Stimulated activated CD8-positive, alpha-beta memory T cell treated with anti-CD3 and anti-CD28 coated beads, Interleukin-4, amount 100 ng/mL, for 4 hours (primary cell): ENCODE measurements around the gene AADAT.
"Not testable (repeated sequence)": the region's sequence is repeated elsewhere in the genome, so short reads cannot be mapped to it uniquely, and the experiment has no call there.

Experiments
- DNase-seq, 2 donors: peaks; one replicate each; pipeline ENCODE4 v3.0.0-alpha.2; 2020; ENCODE audit warnings: low read depth in 2 of 2, low spot score in 1 of 2

Gene AADAT

DNA sequence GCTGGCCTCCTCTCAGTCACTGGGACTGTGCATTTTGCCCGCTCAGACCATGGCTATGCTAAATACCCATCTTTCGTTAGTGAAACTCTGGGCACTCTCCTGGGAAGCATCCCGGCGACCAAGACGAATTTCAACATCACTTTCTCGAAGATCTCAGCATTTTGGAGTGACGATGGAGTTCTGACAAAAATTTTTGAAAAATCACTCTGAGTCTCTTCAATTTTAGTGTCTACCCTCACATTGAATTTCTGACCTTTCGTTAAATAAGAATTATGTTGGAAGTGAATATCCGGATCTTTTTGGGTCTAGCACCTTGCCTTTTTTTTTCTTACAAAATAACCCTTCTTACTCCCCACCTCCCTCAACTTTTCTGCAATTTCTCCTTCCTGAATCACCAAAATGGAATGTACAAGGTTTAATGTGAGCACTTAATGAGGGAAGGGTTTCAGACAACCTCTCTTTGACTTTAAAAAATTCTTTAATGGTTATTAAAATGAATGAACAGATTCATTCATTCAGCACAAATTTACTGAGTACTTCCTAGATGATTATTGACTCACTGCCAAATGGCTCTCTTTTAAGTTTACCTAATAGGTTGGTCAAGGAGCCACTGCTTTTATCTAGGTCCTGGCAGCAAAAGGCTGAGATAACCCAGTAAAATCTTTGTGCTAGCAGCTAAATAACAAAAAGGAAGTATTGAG, 746 bp upstream of the AADAT start:
- no peak for DNase-seq

DNA sequence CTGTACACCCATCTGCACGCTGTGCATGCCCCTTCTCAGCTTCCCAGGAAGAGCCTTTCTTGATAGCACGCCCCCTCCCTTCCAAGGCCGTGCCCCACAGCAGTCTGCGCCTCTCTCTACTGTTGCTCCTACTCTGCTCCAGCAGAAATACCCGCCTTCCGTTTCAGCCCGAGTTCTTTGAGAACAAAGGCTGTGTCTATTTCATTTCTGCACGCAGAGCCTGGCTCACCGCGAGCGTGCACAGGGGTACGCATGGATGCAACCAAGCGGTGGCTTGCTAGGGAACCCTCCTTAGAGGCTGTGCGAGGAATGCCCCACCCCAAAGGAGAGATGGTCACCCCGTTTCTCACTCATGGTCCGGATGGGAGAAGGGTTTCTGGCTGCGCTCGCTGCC, 485 bp downstream of the AADAT start:
- no peak for DNase-seq

DNA sequence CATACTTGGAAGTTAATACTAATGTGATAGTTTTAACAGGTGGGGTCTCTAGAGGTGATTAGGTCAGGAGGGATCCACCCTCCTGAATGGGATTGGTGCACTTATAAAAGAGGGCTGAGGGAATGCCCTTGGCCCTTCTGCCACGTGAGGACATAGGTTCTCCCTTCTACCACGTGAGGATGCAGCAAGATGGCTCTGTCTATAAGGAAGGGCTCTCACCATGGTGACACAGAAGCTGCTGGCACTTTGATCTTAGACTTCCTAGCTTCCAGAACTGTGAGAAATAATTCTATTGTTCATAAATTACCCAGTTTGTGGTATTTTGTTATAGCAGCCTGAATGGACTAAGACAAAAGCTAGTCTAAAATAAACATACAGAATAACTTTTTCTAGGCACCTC, 1.0 kb downstream of the AADAT start:
- no peak for DNase-seq

DNA sequence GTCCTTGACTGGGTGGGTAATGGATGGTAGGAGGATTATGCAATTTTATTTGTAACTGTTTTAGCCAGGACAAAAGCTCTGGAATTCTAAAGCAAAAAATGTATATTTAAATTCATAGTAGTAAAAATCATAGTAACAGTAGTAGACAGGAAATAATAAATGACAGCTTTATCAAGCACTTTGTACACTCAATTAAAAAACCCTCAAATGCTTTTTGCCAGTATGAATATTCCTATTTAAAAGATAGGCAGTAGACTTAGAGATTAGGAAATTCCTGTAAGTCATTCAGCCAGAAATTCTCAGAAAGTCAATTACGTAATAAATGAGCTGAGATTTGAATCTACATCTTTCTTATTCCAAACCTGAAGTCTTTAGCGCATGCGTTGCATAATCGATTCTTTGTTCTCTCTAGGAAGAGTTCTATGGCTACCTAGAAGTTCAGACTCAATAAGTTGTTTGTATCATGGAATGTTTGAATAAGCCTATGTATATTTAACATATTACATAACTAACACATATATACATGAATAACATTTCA, 2.5 kb downstream of the AADAT start:
- no peak for DNase-seq

DNA sequence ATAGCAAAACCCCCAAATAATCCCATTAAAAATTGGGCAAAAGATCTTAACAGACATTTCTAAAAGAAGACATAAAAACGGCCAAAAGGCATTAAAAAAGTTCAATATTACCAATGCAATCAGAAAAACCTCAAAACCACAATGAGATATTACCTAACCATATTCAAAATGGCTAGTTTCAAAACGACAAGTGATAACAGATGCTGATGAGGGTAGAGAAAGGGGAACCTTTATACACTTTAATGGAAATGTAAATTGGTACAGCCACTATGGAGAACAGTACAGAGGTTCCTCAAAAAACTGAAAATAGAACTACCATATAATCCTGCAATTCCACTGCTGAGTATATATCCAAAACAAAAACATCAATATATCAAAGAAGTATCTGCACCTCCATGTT, 6.2 kb downstream of the AADAT start:
- DNase-seq = no peak

DNA sequence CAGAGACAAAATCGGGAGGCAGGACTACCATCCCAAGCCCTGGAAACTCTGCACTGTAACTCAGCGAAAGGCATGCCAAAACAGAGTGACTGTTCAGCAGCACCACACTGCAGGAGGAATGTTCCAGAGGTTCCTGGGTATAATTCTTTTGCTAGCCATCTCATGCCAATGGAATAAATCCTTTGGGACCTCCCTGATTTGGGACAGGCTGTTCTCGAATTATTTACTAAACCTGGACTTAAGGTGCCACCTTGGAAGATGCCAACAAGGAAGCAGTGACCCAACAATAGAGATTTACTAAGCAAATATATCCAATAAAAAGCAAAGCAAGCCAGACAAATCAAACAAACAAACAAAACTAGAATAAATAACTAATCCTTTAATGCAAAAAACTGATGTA, 9.3 kb downstream of the AADAT start:
- no peak for DNase-seq

DNA sequence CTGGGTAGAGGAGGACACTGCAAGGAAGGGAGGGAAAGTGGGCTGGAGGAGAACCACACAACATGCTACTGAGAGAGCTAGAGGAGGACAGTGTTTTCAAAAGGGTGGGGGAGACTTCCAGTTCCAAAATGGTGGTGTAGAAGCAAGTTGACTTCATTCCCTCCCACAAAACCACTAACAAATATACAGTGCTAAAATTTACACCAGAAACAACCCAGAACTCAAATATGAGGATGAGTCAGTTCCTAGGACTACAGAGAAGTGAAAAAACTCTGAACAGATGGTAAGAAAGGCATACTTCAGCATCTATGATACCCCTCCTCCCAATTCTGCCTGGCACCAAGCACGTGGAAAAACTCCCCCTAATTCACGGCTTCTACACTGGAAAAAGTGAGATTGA, 9.8 kb downstream of the AADAT start:
- no peak for DNase-seq

DNA sequence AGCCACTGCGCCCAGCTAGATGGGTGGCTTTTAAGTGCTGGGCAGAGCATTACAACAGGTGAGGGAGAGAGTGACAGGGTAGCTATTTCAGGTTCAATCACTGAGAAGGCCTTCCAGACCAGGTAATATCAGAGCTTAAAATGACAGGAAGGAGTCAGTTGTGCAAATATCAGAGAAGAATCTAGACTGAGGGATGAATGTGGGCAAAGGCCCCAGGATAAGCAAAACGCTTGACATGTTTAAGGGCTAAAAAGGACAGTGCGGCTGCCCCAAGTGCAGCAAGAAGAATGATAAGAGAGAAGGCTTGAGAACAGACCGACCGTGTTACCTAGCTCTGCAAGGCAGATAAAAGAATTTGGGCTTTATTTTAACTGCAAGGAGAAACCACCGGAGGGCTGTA, 18.6 kb downstream of the AADAT start:
- no peak for DNase-seq

DNA sequence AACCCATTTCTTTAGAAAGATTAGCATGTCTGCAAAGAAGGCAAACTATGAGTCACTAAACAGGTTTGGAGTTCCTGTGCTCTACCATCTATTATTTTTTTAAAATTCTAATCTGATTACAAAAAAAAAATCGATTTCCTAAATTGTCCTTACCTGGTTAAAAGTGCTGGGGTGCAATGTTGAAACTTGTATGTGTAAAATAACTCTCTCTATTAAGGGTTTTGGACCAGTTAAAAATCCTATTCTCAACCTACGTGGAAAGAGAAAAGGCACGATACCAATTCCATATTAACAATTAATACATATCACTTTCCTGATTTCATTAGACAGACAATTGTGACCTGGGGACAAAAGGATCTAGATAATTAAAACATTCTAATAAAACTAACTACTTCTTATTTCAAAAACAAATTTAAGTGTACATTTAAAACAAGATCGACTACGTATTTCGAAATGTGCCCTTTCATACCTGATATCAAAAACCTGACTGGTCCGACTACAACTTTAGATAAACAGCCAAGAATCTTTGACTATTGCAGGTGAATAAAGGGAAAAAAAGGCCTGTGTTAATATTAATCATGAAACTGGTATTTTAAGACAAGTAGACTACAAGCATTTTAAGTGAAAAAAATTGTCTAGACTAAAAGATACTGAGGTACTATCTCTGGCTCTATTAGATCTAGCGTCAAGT, 21.2 kb downstream of the AADAT start:
- DNase-seq = no peak

DNA sequence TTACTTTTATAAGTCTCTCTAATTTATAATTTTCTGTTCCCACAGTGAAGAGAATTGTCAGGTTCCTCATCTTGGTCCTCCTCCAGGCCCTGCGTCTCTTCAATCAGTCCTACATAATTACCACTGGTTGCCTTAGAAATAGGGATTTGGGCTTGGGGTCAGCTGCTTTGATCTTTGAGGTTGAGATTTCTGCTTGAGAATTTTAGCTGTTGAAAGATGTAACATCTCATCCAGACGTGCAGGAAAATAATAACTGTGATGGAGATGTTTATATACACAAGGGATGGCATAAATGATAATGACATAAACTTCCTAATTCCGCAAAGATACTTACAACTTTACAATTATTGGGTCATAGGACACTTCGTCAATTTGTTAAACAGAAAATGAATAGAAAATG, 30.3 kb downstream of the AADAT start:
- DNase-seq = no peak

DNA sequence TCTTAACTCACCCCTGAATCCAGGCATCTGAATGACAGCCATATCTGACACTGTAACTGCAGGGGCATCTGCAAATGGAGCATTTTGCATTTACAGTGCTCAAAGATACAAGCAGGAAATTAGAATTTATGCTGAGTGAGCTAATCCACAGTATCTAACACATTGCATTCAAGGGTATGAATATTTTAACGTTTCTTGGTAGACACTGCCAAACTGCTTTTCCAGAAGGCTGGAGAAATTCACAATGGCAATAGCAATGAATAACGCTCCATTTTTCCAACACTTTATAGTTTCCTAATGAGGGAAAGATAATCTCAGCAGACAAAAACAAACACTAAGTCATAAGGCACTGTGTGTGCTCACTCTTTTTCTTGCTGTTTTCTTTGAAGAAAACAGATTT, 30.9 kb downstream of the AADAT start:
- no peak for DNase-seq

DNA sequence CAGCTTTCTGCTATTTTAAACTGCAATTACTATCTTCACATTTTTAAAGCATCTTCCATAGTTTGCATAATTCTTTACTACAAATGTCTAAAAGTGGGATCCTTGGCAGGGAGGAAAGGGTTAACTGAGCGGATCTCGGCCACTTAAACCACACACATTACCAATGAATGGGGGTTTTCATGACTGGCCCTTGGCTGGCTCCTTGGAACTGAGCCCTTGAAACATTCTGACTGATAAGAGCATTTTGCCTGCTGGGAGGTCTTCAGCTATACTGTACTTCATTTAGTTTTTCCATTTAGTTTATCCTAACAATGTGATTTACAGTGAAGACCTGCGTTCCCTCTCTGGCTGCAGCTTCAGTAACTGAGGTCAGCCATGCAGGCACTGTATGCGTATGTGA, 31.9 kb downstream of the AADAT start:
- no peak for DNase-seq

DNA sequence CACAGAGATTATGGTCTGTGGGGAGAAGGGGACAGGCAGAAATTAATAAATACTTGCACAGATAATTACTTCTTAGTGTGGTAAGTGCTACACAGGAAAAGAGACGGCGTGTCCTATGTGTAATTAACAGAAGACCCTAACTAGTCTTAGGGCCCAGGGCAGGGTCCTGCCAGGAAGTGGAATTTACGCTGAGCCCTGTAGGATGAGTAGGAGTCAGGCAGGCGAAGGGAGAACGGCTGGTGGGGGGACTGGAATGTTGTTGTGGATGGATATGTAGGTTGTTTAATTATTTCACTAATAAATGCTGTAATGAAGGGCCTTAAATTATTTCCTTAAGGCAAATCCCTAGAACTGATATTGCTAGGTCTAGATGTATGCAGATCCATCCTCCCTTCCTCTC, 36.8 kb downstream of the AADAT start:
- DNase-seq = no peak

DNA sequence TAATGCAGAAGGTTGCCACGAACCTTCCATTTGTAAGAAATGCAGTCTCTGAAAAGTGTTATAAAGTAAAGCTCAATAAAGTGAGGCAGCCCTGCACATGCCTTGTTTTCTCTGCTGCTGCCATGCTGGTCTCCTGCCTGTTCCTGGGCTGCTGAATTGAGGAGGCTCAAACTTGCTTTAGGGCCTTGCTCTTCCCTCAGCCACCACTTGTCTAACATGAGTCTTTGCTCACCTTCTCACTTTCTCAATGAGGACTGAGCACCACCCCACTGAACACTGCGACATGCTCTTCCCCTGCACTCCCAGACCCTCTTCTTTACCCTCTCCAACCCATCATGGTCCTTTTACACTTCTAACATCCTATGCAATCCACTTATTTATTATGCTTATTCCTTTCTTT, 38.4 kb downstream of the AADAT start:
- no peak for DNase-seq

DNA sequence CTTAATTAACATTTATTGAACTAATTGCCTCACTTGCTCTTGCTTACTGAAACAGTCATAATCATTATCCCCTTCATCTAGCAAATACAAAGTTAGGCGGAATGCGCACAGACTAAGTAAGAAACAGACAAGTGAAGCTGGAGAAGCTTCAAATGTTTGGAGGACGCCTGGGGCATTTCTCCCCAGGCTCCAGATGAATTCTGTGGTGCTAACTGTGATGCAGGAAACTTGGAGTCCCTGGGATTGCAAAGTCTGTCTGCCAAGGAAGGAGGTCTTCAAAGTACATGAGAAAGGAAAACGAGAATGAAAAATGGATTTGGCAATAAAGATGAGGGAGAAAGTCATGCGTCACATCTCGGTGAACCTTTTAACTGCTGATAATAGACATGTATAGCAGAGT, 40.0 kb downstream of the AADAT start:
- no peak for DNase-seq

DNA sequence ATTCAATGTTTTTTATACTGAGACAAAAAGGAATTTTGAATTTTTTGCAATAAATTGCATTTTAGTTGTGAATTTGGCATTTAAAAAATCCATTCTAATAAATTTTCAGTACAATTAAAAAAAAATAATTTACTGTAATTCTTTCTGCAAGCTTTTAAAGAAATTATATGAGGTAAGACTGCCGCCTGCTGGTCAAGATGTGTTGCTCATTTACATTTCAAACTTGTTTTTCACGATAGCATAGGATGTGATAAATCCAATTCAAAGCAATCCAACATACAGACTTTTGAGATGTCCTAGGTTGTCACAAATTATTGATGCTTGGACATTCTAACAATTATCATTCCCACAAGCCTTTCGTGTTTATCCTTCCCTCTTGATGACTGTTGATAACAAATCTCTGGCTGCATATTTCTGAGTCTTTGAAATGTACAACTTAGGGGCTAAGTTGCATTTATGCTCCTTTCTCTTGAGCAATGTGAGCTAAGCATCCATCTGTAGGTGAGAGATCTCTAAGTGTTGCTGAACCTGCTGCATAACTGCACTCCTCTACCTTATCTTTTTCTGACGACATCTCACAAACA, 41.9 kb downstream of the AADAT start:
- DNase-seq = peak in 1 of 2 donors; percentile 38

DNA sequence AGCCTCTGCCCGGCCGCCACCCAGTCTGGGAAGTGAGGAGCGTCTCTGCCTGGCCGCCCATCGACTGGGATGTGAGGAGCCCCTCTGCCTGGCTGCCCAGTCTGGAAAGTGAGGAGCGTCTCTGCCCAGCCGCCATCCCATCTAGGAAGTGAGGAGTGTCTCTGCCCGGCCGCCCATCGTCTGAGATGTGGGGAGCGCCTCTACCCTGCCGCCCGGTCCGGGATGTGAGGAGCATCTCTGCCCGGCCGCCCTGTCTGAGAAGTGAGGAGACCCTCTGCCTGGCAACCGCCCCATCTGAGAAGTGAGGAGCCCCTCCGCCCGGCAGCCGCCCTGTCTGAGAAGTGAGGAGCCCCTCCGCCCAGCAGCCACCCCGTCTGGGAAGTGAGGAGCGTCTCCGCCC, 43.6 kb downstream of the AADAT start:
- not testable (repeated sequence) for DNase-seq

DNA sequence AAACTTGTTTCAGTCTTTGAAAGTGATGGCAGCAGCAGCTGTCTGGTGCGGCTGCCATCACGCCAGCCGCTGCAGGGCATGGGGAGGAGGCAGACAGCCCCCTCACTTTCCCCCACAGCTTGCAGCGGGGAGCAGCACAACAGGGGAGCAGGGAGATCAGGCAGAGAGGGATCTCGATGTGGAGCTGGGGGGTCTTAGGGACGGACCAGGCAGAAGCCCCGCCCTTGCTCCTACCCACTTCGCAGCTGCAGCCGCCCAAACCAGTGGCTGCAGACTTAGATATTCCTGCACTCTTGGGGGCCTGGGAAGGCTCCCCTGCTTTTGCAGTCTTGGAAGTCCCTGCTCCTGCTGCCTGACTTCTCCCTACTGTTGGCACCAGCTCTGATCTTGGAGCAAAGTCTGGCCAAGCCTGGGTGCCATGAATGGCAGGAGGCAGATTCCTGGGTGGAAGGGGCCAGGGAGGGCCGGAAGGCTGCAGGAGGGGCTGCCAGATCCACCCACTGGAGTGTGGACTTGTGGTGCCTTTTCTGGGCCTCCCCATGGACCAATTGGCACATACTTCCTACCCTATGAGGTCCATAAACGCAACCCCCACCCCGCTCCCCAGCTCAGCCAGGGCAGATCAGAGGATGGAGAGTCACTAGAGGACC, 49.6 kb downstream of the AADAT start:
- DNase-seq = no peak

DNA sequence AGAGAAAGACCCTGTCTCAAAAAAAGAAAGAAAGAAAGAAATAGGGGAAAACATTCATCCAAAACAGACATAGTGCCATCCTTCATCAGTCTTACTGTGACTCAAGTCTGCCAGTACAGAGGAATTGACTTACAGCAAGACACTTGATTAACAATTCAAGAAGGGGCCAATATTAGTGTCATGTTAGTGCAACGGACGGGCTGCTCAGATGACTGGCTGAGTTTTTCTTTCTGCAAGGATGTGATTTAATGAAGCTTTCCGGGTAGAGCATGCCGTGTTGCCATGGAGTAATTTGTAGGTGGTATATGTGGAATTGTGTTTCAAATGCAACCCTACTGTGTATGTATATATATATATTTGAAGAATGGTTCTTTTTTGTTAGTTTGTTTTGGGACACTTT, 51.0 kb downstream of the AADAT start:
- no peak for DNase-seq

DNA sequence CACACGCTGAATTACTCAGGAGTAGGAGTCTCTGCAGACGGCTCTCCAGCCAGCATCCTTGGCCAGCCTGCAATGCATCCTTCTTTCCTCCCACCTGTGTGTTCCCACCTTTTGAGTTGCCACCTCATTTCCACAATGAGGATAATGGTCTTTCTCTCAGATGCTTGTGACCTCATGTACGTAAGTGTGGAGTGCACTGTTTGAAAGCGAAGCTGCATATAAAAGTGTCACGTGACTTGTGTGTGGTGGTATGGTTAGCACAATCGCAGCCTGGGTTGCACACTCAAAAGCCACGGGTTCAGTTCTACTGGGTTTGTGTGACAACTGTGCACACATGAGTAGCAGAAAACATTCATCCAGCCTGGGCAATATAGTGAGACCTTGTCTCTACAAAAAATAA, 51.5 kb downstream of the AADAT start:
- no peak for DNase-seq

DNA sequence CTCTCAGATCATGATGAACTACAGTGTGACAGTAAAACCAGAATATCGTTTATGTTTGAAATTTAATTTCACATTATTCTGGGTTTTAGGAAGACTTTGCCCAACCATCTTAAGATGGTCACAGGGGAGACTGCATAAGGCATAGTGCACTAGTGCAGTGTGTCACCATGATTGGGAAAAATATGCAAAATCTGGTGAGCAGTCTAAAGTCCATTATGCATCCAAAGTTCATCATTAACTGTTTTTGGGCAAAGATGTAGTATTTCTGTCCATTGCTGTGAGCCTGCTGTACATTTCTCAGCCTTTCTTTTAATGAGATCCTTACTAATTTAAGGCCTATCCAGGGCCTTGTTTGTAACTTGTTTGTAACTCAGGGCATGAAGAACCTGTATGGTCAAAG, 52.3 kb downstream of the AADAT start:
- no peak for DNase-seq

DNA sequence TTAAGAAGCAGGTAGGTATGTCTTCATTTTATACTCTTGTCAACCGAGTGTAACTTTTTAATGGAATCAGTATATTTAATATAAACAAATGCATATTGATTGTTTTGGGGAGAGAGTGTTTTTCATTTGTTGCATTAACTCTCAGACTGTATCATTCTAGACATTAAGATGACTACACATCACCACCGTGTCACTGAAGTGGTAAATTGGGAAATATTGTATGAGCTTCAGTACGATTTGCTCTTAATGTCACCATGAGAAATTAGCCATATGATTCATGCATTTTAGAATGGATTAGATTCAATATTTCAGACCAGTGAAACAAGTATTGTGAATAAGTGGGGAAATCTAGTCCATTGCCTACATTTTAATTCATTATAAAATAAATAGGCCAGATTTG, 53.9 kb downstream of the AADAT start:
- DNase-seq = no peak
